SK-MEL-5 (cell line): Measurements from ENCODE around the gene SHROOM4. TPM values are rescaled to one million over a fixed set of nuclear protein-coding genes. Genes with fewer than 3 reads are reported as not detected.

ENCODE experiments used
- DNase-seq: peaks from one replicate; pipeline ENCODE4 v3.0.0-alpha.2; 2016; ENCODE audit warnings: low read depth, low spot score
- in situ Hi-C: cut with HindIII; loops from 2 replicates; pipeline ENCODE4 v1.10.0; 2016; ENCODE audit warnings: low sequenced_read_pairs, high pct_unique_total_duplicates, low pct_unique_long_range_greater_than_20kb
- total RNA-seq: library from RNA; depleted of rRNA; stranded (reverse); fragments of >200 nt; shearing (Covaris generic); gene quantifications from 2 replicates; pipeline ENCODE4 v1.2.3, GENCODE V29; 2014

SHROOM4 gene
- total RNA-seq, 1 experiment from 2014 or later = 3.0 TPM

- no peak for DNase-seq
- in situ Hi-C loops = no loop called here
These were observed 165.8 kb downstream of the SHROOM4 start for GRCh38 chrX:50648156-50648555.

- in situ Hi-C loops = no loop called here
- DNase-seq = no peak
These were observed 169.5 kb downstream of the SHROOM4 start for GRCh38 chrX:50644496-50644895.

GRCh38 chrX:50643525-50644137 is 170.4 kb downstream of the SHROOM4 start:
- in situ Hi-C loops = no loop called here
- DNase-seq = no peak

- in situ Hi-C loops = no loop called here
- no peak for DNase-seq
These were observed 175.9 kb downstream of the SHROOM4 start for GRCh38 chrX:50638123-50638522.

- in situ Hi-C loops = no loop called here
- no peak for DNase-seq
These were observed 178.1 kb downstream of the SHROOM4 start for GRCh38 chrX:50635817-50636365.

GRCh38 chrX:50635162-50635561 is 178.8 kb downstream of the SHROOM4 start:
- in situ Hi-C loops = no loop called here
- DNase-seq = no peak

GRCh38 chrX:50629774-50630173 is 184.2 kb downstream of the SHROOM4 start:
- in situ Hi-C loops = no loop called here
- DNase-seq = no peak

- DNase-seq = no peak
- in situ Hi-C loops = no loop called here
These were observed 186.3 kb downstream of the SHROOM4 start for GRCh38 chrX:50627696-50628095.

GRCh38 chrX:50626432-50626831 is 187.6 kb downstream of the SHROOM4 start:
- no peak for DNase-seq
- in situ Hi-C loops = no loop called here

- no peak for DNase-seq
- in situ Hi-C loops = no loop called here
These were observed 191.2 kb downstream of the SHROOM4 start for GRCh38 chrX:50622751-50623150.

GRCh38 chrX:50618788-50619558 is 195.0 kb downstream of the SHROOM4 start:
- in situ Hi-C loops = no loop called here
- no peak for DNase-seq

GRCh38 chrX:50617183-50617582 is 196.8 kb downstream of the SHROOM4 start:
- in situ Hi-C loops = no loop called here
- DNase-seq = no peak

GRCh38 chrX:50615570-50616158 is 198.3 kb downstream of the SHROOM4 start:
- DNase-seq = no peak
- in situ Hi-C loops = no loop called here

GRCh38 chrX:50614460-50614859 is 199.5 kb downstream of the SHROOM4 start:
- in situ Hi-C loops = no loop called here
- DNase-seq = no peak

GRCh38 chrX:50613846-50614245 is 200.1 kb downstream of the SHROOM4 start:
- no peak for DNase-seq
- in situ Hi-C loops = no loop called here

- no peak for DNase-seq
- in situ Hi-C loops = no loop called here
These were observed 204.2 kb downstream of the SHROOM4 start for GRCh38 chrX:50609796-50610195.

GRCh38 chrX:50606300-50606950 is 207.6 kb downstream of the SHROOM4 start:
- no peak for DNase-seq
- in situ Hi-C loops = no loop called here

- no peak for DNase-seq
- in situ Hi-C loops = no loop called here
These were observed 217.9 kb downstream of the SHROOM4 start for GRCh38 chrX:50596056-50596455.
